AML-193 (cell line): ENCODE results near the gene ITGA1.
"Not testable (repeated sequence)": the region's sequence is repeated elsewhere in the genome, so short reads cannot be mapped to it uniquely, and the experiment has no call there.

Source experiments
- DNase-seq, 2 experiments: peaks; one replicate each; lab custom pipeline; 2025; lab: John Stamatoyannopoulos, UW

The ITGA1 gene

DNA sequence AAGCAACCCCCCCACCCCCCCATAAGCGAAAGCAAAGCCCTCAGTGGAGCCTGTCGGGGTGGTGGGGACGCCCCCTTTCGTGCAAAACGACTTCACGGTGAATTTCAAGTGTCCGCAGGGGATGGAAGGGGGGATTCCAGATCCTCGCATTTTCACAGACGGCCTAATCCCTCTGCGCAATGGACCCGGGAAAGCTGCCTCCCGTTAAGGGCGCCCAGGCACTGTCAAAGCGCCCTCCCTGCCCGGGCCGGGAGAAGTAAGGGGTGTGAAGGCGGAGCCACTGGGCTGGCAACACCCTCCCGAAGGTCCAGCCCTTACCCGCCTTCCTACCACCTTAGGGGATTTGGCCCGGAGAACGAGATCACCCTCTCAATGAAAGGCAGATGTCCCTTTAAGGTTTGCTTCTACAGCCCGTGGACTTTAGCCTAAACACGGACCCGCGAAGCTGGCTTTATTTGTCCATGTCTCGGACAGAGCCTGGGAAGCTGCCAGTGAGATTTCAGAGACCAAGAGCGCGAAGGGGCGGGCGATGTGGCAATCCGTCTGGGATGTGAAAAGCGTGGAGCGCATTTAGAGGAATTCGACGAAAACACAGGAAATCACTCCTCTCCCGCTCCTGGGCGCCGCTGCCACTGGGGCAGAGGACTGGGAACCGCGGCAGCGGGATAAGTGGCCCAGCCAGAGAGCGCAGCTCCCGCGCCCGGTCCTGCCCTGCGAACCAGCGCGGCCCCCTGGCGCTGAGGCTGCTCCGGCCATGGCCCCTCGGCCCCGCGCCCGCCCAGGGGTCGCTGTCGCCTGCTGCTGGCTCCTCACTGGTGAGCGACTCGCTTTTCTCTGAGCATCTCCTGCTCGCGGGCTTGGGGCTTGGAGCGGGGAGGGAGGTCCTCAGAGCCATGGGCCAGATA, at the start of gene ITGA1, which contains the start of gene PELO:
Gene ITGA1, plus strand, starts transcription at position 317 of the 905 bp plus-strand sequence. Its CDS starts 438 bp downstream, at position 755.
Gene PELO, plus strand, starts transcription at position 317 of the 905 bp plus-strand sequence. CDS start 12,479 bp downstream, outside the sequence.
- DNase-seq, result peak; percentile 39 to 50

DNA sequence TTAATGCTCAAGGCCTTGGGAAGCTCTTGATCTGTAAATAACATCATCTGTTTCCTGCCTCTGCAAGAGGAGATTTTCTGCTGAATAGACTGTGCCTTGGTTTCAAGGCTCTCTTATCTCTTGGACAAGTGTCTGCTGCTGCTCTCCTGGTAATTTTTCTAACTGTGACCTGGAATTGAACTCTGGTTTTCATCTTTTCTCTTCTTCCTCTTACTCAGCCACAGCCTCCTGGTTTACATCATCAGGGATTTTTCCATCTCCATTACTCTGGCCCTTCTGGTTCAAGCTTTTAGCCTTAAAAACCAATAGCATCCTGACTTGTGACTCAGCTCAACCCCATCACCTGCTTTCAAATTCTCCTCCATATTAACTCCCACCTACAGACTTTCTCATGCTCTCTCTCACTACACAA, 49.6 kb upstream of the ITGA1 start:
- DNase-seq, result no peak

DNA sequence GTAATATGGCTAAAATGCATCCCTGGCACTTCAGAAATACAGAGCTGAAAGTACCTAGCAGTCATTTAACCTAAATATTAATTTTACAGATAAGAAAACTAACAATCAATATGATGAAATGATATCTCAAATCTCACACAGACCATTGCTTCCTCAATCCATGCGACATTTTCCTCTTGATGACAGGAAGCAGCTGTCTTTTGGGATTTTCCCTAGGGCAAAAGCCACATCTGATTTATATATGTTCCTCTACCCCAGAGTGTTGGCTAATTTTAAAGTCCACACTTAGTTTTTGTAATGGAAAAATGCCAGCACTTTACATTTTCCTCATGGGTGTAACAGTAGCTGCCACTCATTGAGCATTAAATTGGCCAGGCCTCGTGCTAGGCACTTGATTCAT, 47.7 kb upstream of the ITGA1 start:
- DNase-seq, result no peak

DNA sequence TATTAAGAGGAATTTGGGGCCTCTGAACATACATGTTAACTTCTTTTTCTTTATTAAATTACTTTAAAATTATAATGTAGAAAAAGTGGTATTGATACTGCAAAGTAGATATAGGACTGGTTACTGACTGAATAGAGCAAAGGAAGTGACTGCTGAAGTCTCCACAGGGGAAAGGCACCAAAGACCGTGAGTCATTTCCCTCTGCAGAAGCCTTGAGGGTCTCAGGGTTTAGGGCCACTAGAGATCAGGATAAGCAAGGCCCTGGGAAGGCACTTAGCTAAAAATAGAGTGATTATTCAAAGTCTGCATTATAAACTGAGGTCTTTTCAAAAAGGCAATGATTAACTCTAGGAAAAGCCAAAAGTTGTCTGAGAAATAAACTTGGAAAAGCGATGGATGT, 44.7 kb upstream of the ITGA1 start:
- no peak for DNase-seq

DNA sequence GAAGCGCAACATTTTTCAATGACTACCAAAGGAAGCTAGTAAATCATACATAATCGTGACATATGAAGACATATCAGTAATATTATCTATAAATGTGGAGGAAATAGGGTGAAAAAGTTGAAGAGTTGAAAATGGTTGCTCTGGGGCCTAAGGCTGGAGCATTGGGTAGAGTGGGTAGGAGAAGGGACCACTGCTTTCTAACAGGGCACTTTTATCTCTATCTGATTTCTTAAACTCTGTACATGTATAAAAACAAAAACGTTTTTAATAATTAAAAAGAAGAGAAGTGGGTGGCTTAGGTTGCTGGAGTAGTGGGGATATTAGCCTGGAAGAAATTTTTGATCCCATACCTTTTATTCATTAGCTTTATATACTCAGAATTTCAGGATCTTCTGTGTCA, 44.2 kb upstream of the ITGA1 start:
- no peak for DNase-seq

DNA sequence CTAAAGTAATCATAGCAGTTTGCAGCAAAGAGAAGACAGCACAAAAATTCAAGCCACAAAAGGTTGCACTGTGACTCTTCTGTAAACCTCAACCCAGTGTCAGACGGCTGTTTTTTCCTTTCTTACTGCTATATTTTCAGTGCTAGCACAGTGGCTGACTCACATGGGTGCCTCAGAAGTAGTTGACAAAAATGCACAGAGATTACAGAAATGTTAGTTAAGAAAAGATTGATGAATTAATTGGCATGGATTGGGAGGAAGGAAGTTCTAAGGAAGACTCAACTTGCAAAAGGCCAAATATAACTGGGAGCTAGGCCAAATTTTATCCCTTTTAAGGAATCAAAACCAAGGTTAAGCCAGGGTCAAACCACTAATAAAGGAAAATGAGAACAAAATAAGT, 43.7 kb upstream of the ITGA1 start:
- no peak for DNase-seq

DNA sequence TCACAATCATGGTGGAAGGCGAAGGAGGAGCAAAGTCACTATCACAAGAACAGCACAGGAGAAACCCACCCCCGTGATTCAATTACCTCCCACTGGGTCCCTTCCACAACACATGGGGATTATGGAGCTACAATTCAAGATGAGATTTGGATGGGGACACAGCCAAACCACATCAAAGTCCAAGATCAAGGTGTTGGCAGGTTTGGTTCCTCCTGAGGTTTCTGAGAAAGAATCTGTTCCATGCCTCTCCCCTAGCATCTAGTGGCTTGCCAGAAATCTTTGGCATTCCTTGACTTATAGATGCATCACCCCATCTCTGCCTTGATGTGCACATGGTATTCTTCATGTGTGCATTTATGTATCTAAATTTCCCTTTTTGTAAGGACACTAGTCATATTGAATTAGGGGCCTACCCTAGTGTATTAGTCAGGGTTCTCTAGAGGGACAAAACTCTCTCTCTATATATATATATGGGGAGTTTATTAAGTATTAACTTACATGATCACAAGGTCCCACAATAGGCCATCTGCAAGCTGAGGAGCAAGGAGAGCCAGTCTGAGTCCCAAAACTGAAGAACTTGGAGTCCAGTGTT, 42.8 kb upstream of the ITGA1 start:
- DNase-seq, result not testable (repeated sequence)

DNA sequence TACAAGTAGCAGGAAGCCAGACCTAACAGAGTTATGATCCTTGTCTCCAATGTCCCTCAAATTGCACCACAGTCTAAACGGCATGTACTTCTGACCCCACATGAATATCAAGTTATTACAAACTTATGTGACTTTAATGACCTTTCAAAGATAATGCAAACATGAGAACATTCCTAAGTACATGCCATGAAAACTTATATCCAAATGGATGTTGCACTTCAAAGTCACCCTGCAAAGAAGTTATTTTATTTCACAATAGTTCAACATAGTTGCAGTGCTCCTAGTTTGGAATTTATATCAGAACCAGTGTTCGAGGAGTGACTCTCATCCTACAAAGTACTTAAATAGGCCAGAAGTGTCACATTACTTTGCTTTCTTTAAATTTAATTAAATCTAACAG, 41.2 kb upstream of the ITGA1 start:
- DNase-seq, result no peak

DNA sequence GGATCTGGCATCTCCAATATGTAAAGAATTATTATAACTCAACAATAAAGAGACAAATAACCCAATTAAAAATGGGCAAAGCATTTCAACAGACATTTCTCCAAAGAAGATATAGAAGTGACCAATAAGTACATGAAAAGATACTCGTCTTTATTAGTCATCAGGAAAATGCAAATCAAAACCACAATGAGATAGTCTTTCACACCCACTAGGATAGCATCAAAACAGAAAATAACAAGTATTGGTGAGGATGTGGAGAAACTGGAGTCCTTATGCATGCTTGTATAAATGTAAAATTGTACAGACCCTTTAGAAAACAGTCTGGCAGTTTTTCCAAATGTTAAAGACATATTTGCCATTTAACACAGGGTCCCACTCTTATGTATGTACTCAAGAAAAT, 39.1 kb upstream of the ITGA1 start:
- no peak for DNase-seq

DNA sequence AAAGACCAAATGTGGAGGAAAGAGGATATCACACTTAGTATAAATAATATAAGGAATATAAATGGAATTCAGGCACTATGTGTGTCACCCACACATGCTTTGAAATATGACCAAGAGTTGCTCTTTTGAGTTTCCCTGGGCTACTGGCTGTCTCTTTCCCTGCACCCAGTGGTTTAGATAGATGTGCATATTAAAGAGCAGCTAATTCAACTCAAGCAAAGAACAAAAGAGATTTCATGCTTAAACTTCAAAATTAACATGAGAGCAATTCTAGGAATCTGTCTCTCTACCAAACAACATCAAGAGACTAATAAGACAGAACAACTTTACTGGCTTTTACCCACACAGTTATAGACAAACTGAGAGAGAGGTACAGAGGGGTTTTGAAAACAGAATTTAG, 38.0 kb upstream of the ITGA1 start:
- no peak for DNase-seq

DNA sequence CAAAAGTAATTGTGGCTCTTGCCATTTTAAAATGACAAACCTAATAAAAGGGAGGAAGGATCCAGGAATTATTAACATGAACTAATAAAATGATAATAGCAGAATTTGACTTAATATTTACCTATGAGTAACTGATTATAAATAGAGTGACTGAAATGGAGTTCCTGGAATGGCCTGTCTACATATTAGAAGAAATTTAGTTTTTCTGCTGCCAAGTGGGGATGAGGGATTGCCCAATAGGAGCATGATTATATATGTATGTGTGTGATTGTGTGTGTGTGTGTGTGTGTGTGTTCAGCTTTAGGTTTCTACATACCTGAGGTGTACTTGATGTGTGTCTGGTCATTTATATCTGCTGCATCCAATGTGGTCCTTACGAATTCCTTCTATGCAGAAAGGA, 36.6 kb upstream of the ITGA1 start:
- no peak for DNase-seq

DNA sequence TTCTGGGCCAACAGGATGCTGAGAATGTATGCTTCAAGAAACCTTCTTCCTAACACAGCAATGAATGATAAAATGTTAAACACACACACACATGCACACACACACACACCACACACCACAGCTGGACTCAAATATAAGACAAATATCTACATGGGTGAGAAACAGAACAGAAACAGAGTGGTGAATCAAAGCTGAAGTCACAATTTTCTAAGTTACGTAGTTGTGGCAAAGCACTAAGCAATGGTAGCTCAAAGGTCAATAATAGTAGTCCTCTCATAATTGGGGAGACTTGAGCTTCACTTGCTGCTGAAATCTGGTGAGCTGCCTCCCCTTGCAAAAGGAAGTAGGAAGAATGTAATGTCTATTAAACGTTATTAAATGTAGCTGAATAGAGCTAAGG, 33.7 kb upstream of the ITGA1 start:
- no peak for DNase-seq

DNA sequence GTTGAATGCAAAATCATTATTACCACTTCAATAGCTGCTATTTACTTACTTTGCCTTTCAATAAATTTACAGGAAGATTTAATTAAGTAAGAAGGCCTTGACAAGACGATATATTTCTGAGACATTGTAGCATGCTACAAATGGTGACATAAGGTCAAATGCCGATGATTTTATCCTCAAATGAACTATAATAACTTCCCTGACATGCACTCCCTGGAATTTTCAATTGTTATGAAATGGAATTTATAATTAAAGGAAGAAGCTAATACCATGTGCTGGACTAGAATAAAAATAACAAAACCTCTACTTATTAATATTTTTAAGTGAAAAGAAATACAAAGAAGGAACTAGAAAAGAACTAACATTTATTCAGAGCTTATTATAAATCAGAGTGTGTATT, 30.2 kb upstream of the ITGA1 start:
- no peak for DNase-seq

DNA sequence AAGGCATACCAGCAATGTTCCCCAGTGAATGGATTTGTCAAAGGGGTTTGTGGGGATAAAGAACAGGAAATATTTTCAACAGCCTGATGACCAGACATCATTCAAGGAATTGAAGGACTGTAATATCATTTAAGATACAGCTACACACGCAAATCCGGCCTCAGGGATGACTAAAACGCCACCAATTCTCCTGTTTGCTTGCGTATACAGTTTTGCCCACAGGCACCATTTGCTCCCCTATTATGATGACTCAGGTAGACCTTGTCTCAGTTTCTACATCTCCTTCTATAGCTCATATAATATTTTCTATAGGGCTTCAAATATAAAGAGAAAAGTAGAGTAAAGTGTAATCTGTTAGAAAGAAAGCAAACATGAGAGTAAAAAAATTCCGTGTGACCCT, 29.7 kb upstream of the ITGA1 start:
- no peak for DNase-seq

DNA sequence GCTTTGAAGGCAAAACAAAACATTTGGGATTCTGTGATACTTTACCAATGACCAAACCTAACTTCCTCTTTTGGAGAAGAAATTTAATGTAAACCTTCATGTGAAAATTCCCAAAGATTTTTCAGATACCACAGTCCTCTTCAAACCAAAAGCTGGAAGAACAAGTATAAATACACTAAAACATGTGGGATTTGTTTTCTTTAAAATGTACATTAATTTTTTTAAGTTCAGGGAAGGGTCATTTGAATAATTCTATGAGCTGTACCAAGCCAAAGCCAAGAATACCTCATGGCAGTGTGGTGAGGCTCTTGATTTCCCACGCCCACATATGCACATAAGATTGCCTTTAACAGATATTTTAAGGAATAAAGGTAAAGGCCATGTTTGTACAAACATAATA, 28.4 kb upstream of the ITGA1 start:
- DNase-seq, result no peak

DNA sequence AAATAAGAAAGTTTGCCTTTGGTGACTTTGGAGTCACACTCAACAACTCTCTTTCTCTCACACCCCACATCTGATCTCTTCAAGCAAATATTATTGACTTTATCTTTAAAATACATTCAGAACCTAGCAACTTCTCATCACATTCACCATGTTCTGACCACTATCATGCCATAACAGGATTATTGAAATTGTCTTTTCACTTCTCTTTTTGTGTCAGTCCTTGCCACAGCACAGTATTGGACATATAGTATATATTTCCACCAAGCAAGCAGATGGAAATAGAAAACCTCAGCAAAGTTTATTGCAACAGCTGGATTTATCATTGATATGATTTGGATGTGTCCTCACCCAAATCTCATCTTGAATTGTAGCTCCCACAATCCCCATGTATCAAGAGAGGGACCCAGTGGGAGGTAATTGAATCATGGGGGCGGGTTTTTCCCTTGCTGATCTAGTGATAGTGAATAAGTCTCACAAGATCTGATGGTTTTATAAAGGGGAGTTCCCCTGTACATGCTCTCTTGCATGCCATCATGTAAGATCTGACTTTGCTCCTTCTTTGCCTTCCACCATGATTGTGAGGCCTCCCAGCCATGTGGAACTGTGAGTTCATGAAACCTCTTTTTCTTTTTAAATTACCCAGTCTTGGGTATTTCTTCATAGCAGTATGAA, 26.9 kb upstream of the ITGA1 start:
- no peak for DNase-seq

DNA sequence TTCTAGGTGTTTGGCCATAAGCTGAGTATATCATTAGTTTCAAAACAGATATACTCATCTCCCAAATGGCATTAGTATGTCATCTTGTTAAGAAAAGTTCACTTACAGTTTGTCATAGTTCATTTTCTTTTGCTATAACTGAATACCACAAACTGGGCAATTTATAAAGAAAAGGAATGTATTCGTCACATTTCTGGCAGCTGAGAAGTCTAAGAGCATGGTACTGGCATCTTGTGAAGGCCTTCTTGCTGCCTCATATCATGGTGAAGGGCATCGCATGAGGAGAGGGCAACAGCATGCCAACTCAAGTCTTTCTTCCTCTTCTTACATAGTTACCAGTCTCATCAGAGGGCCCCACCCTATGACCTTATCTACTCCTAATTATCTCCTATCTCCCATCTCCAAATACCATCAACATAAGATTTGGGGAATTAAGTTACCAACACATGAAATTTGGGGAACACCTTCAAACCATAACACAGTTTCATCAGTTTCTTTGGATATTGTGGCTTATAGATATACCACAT, 20.4 kb upstream of the ITGA1 start:
- DNase-seq, result no peak

DNA sequence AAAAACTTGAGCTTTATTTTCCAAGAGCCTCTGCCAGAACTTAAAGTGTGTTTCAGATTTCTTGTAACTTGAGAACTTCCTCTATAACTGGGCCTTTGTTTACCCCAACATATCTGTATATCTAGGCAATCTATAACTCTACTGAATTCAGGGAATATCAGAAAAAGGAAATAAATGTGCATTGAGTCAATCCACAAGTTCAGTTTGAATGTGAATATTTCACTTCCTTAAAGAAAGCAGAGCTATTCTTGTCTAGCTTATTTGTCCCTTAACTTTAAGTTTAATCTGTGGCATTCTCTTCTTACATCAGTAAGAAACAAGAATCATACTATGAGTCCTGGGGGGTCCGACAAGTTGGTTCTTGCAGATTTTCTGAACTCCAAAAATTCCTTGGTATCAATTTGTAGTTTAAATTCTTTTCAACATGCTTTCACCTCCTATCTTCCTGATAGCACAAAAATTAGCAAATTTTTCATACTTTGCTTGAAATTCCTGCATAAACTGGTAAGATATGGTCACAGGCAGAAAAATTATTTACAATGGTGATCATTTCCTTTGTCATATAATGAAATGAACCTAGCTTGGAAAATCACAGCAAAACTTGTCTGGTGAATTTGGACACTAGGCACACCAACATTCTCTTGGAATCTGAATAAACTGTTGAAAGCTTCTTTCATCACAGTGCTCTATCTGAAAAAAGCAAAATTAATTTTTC, 19.8 kb upstream of the ITGA1 start:
- no peak for DNase-seq

DNA sequence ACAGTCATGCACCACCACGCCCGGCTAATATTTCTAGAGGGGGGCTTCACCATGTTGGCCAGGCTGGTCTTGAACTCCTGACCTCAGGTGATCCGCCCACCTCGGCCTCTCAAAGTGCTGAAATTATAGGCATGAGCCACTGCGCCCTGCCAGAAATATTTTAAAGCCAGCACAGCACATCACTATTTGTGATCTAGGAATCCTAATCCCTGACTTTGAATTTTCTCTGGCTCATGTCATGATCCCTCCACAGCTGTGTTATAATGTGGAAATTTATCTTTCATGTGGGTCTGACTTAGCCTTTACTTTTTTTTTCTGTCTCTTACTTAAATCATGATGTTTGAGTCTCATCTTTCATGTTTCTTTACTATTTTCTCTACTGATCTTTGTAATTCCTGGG, 18.7 kb upstream of the ITGA1 start:
- DNase-seq, result no peak

DNA sequence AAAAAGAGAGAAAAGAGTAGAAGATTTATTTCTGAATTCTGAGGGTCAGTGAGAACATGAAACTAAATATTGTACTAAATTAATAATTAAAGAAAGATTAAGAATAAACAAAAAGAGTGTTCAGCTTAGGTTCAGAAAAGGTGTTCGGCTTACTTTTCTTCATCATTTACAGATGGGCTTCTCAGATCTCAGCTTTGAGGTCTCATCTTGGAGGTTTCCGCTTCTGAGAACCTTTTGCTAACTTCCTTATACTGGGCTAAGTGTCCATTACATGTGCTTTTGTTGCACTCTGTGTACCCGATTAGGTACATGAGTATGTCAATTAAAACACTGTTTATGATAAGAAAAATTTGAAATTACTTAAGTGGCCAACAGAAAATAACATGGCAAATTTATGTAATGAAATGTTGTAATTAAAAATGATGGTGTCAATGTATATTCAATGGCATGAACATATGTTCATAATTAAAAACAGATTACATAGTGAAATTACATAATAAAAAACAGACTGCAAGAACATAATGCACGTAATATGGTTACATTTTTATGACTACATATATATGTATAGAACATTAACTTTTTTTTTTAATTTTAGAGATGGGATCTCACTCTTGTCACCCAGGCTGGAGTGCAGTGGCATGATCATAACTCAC, 17.3 kb upstream of the ITGA1 start:
- DNase-seq, result no peak

DNA sequence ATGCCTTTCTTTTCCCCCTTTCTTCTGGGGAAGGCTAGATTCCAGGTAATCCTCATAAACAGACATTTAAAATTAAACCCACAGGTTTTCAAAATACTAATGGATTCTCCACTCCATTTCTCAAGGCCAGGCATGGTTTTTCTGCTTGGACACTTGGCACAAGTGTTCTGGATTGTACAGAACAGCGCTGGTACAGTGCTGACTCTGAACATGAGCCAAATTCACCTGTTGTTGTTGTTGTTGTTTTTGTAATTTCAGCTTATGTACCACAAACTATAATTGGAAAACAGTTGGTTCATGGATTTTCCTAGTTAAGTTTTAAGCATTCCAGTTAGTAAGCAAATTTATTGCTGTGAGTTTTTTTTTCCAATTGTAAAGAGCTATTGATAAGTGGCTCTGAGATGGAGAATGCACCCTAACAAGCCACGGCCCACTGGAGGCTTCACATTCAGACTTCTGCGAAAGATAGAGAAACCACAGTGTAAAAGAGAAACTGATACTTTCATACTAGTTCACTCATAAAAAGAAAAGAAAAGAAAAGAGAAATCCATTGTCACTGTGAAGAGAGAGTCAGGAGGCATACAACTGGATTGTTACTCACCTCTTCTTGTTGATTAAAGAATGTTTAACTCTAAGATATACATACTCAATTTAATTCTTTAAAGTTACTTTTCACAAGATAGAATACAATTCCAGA, 16.2 kb upstream of the ITGA1 start:
- DNase-seq, result no peak
